Panc1 (cell line): ENCODE data around the gene CERT1. TPM values are rescaled to one million over a fixed set of nuclear protein-coding genes. Genes with fewer than 3 reads are reported as not detected.

Experiments used
- ATAC-seq: fragments of 200-7000 bp; cut with Tn5 transposase; 2 replicates; pipeline ENCODE4 v1.9.1; 2020; ENCODE audit warnings: mild to moderate bottlenecking, moderate library complexity
- BruUV-seq: library from RNA; stranded (reverse); fragments of 400-500 nt; replicated peaks from 2 replicates; lab custom pipeline; 2021; lab: Mats Ljungman, UMichigan
- CTCF ChIA-PET: fragments of 300-600 bp; sonication (Branson Sonifier 250); formaldehyde crosslinking; loops from one replicate; lab custom pipeline; 2022; ENCODE audit warnings: antibody characterized with exemption; lab: Charles Lee
- POLR2A ChIA-PET: fragments of 300-600 bp; sonication (Branson Sonifier 250); formaldehyde crosslinking; loops from one replicate; lab custom pipeline; 2022; ENCODE audit warnings: antibody characterized with exemption; lab: Charles Lee
- DNase-seq: peaks from one replicate; pipeline ENCODE4 v3.0.0-alpha.2; 2010; ENCODE audit warnings: low read depth, low spot score
- H3K27ac ChIP-seq: 2 replicates; pipeline ENCODE4 v1.5.1; 2011; ENCODE audit warnings: mild to moderate bottlenecking, low read length, inconsistent platforms
- H3K27me3 ChIP-seq: fragments of 200-500 bp; sonication (Bioruptor generic); 2 replicates; pipeline ENCODE4 v1.6.0; 2014; ENCODE audit warnings: low read length, inconsistent platforms; ENCODE audit not compliant: control insufficient read depth, insufficient read depth
- H3K36me3 ChIP-seq: fragments of 200-500 bp; sonication (Bioruptor generic); 2 replicates; pipeline ENCODE4 v1.5.1; 2014; ENCODE audit warnings: inconsistent platforms, mild to moderate bottlenecking, low read length, moderate library complexity; ENCODE audit not compliant: control insufficient read depth, insufficient read depth
- H3K4me1 ChIP-seq: 2 replicates; pipeline ENCODE4 v1.5.1; 2011; ENCODE audit warnings: inconsistent platforms, mild to moderate bottlenecking, low read length, moderate library complexity; ENCODE audit not compliant: control insufficient read depth, insufficient read depth
- H3K4me3 ChIP-seq, 2 experiments: 2 replicates each; pipeline ENCODE4 v1.5.1; 2011 to 2012; ENCODE audit warnings: low read depth in 2 of 2, low read length in 2 of 2, mild to moderate bottlenecking in 2 of 2, inconsistent platforms in 1 of 2, moderate library complexity in 1 of 2
- H3K9me3 ChIP-seq: fragments of 200-500 bp; sonication (Bioruptor generic); 2 replicates; pipeline ENCODE4 v1.5.1; 2014; ENCODE audit warnings: low read depth, mild to moderate bottlenecking, inconsistent platforms, low read length, moderate library complexity; ENCODE audit not compliant: control insufficient read depth, insufficient read depth
- CTCF ChIP-seq: fragments of 450-650 bp; IDR thresholded peaks from 2 replicates; pipeline ENCODE4 v1.5.1; 2017; ENCODE audit warnings: mild to moderate bottlenecking
- POLR2AphosphoS5 ChIP-seq: IDR thresholded peaks from 2 replicates; pipeline ENCODE4 v1.6.1; 2012; ENCODE audit warnings: mild to moderate bottlenecking, low read depth, low read length, moderate library complexity
- REST ChIP-seq, 2 experiments: IDR thresholded peaks; 2 replicates each; pipeline ENCODE4 v1.6.1; 2011 to 2012; ENCODE audit warnings: low read depth in 2 of 2, control low read depth in 1 of 2, low read length in 1 of 2, mild to moderate bottlenecking in 1 of 2, moderate library complexity in 1 of 2; ENCODE audit not compliant: insufficient read depth in 1 of 2
- SIN3A ChIP-seq: IDR thresholded peaks from 2 replicates; pipeline ENCODE4 v1.6.1; 2012; ENCODE audit warnings: low read depth, mild to moderate bottlenecking, low read length, moderate library complexity, borderline replicate concordance; ENCODE audit not compliant: insufficient read depth
- TCF7L2 ChIP-seq: IDR thresholded peaks from 2 replicates; pipeline ENCODE4 v1.6.1; 2011; ENCODE audit warnings: mild to moderate bottlenecking, low read depth, low read length, inconsistent platforms
- in situ Hi-C: cut with HindIII; loops from 2 replicates; pipeline ENCODE4 v1.10.0; 2016; ENCODE audit warnings: low sequenced_read_pairs, low pct_unique_long_range_greater_than_20kb
- intact Hi-C: fragments of 100-400 bp; cut with micrococcal nuclease; formaldehyde crosslinking; loops from one replicate; pipeline ENCODE4 v1.10.0; 2022; ENCODE audit not compliant: unreplicated experiment
- total RNA-seq: library from RNA; stranded (reverse); gene quantifications from one replicate; pipeline ENCODE4 v1.2.1, GENCODE V29; 2021; ENCODE audit not compliant: unreplicated experiment

CERT1 gene
- total RNA-seq, 1 experiment from 2014 or later, result 26.7 TPM

- in situ Hi-C loops (no loop called here), intact Hi-C loops (no loop called here)
- no peak for TF ChIP-seq TCF7L2
- no peak for TF ChIP-seq CTCF
- no peak for TF ChIP-seq POLR2AphosphoS5
- CTCF ChIA-PET, result interaction anchor here (0.6 kb wide), 1 partner anchor 17 kb away, joined by 4 read pairs; no protein-coding TSS in a partner anchor
- Histone ChIP-seq H3K9me3 (no peaks in the 10 kb centered on the region), H3K27me3 (no peaks in the 10 kb centered on the region), H3K4me3 (no peak overlapping the region), H3K27ac (no peak overlapping the region), H3K36me3 (no peaks in the 10 kb centered on the region), H3K4me1 (no peaks in the 10 kb centered on the region)
- POLR2A ChIA-PET, result interaction anchor here (0.6 kb wide), 1 partner anchor 24 kb away, joined by 4 read pairs; no protein-coding TSS in a partner anchor
- DNase-seq (no peak), ATAC-seq (peak; percentile 58; the same call in 1 of the 2 replicates)
- no TSS peak for BruUV-seq
Observed at GRCh38 chr5:75536694-75537360, 25.4 kb upstream of the CERT1 start.

DNA sequence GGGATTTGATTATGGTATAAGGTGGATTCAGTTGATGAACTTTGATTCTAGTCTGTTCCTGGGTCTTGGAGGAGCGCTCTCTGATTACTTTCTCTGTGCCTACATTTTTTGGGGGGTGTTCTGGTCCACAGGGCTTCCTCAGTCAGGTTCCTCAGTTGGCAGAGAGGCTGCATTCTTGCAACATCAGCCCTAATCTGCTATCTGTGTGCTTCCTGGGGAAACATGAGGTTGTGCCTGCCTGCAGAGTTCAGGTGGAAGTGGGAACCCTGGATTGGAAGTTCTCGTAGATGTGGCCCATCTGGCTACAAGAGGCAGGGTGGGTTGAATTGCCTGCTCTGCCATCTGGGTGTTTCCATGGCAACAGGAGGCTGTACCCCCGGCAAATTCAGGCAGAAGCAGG lies 24.7 kb upstream of the CERT1 start:
- H3K4me3 ChIP-seq, result no peak overlapping the region
- intact Hi-C loops, result no loop called here
- TF ChIP-seq CTCF (no peak), POLR2AphosphoS5 (no peak), SIN3A (no peak), REST (IDR thresholded peaks at IDR 0.05; ENCODE audit: insufficient read depth in 1 of 2, low read depth in 2 of 2, low read length in 1 of 2) (no peak), TCF7L2 (no peak)
- no peak overlapping the region for H3K27ac ChIP-seq
- ChIA-PET CTCF (no interaction called here), POLR2A (no interaction called here)
- DNase-seq (no peak), ATAC-seq (no peak)
- no TSS peak for BruUV-seq
- no peaks in the 10 kb centered on the region for H3K4me1 ChIP-seq
- H3K36me3 ChIP-seq, result no peaks in the 10 kb centered on the region
- in situ Hi-C loops, result no loop called here
- H3K27me3 ChIP-seq, result no peaks in the 10 kb centered on the region
- H3K9me3 ChIP-seq, result no peaks in the 10 kb centered on the region
